ENCODE measurements around the gene PFKP.

The PFKP gene

GRCh38 chr10:3116508-3117100 lies 49.3 kb downstream of the PFKP start:
- no peak for DNase-seq (ENCODE audit: low read depth)

GRCh38 chr10:3117486-3117885 lies 50.1 kb downstream of the PFKP start:
- no peak for DNase-seq (ENCODE audit: low read depth)

- no peak for DNase-seq (ENCODE audit: low read depth)
Measured at GRCh38 chr10:3118641-3119091, 51.3 kb downstream of the PFKP start.

GRCh38 chr10:3119796-3120459 lies 52.6 kb downstream of the PFKP start:
- peak; percentile 43 for DNase-seq (ENCODE audit: low read depth)

- no peak for DNase-seq (ENCODE audit: low read depth)
Measured at GRCh38 chr10:3122034-3122433, 54.7 kb downstream of the PFKP start.

GRCh38 chr10:3122486-3123205 lies 55.3 kb downstream of the PFKP start:
- no peak for DNase-seq (ENCODE audit: low read depth)

GRCh38 chr10:3123571-3124411 lies 56.4 kb downstream of the PFKP start:
- no peak for DNase-seq (ENCODE audit: low read depth)

- DNase-seq (ENCODE audit: low read depth), result no peak
Measured at GRCh38 chr10:3124412-3125175, 57.2 kb downstream of the PFKP start.

GRCh38 chr10:3125527-3126170 lies 58.3 kb downstream of the PFKP start:
- no peak for DNase-seq (ENCODE audit: low read depth)

- DNase-seq (ENCODE audit: low read depth), result no peak
Measured at GRCh38 chr10:3126249-3126648, 58.9 kb downstream of the PFKP start.

GRCh38 chr10:3126741-3127346 lies 59.5 kb downstream of the PFKP start:
- no peak for DNase-seq (ENCODE audit: low read depth)

GRCh38 chr10:3127921-3128320 lies 60.6 kb downstream of the PFKP start:
- DNase-seq (ENCODE audit: low read depth), result no peak

GRCh38 chr10:3128379-3129130 lies 61.2 kb downstream of the PFKP start:
- DNase-seq (ENCODE audit: low read depth), result no peak

GRCh38 chr10:3129581-3130340 lies 62.4 kb downstream of the PFKP start:
- DNase-seq (ENCODE audit: low read depth), result no peak

- no peak for DNase-seq (ENCODE audit: low read depth)
Measured at GRCh38 chr10:3131098-3131497, 63.8 kb downstream of the PFKP start.

GRCh38 chr10:3132036-3133025 lies 65.0 kb downstream of the PFKP start:
- DNase-seq (ENCODE audit: low read depth), result peak; percentile 38

- no peak for DNase-seq (ENCODE audit: low read depth)
Measured at GRCh38 chr10:3133948-3134347, 66.6 kb downstream of the PFKP start.

- peak; percentile 32 for DNase-seq (ENCODE audit: low read depth)
Measured at GRCh38 chr10:3135006-3135405, 67.7 kb downstream of the PFKP start.
